Head of caudate nucleus (tissue), 42 donors: ENCODE measurements around the gene ZBTB16.
A peak's percentile ranks its signal among the peaks of the same experiment; 100 is the strongest.
"Not testable (repeated sequence)": the region's sequence is repeated elsewhere in the genome, so short reads cannot be mapped to it uniquely, and the experiment has no call there.

Experiments
- DNase-seq, 42 donors: peaks; one replicate each; pipeline versions ENCODE4 v3.0.0 to v3.0.0-alpha.2; 2020 to 2021; ENCODE audit warnings: mixed read lengths in 7 of 42
- intact Hi-C: fragments of 100-400 bp; cut with DNase I; formaldehyde crosslinking; loops from one replicate; pipeline ENCODE4 v1.15.0; 2022

The ZBTB16 gene

GRCh38 chr11:114040706-114041211, 18.8 kb upstream of the ZBTB16 start:
- intact Hi-C loops, result no loop called here
- DNase-seq, result no peak

- DNase-seq, result no peak
- intact Hi-C loops, result no loop called here
Observed at GRCh38 chr11:114042234-114042633, 17.3 kb upstream of the ZBTB16 start.

- no peak for DNase-seq
- intact Hi-C loops, result no loop called here
Observed at GRCh38 chr11:114044042-114044871, 15.3 kb upstream of the ZBTB16 start.

- intact Hi-C loops, result no loop called here
- no peak for DNase-seq
Observed at GRCh38 chr11:114047327-114047726, 12.2 kb upstream of the ZBTB16 start.

GRCh38 chr11:114049050-114049449, 10.5 kb upstream of the ZBTB16 start:
- DNase-seq, result no peak
- intact Hi-C loops, result no loop called here

- intact Hi-C loops, DNase-seq: not testable (repeated sequence)
Observed at GRCh38 chr11:114049766-114050165, 9.7 kb upstream of the ZBTB16 start.

GRCh38 chr11:114050258-114050927, 9.1 kb upstream of the ZBTB16 start:
- no peak for DNase-seq
- intact Hi-C loops, result no loop called here

GRCh38 chr11:114051558-114051957, 8.0 kb upstream of the ZBTB16 start:
- intact Hi-C loops, result no loop called here

GRCh38 chr11:114052160-114052559, 7.4 kb upstream of the ZBTB16 start:
- DNase-seq, result no peak

More at GRCh38 chr11:114051558-114051957, 8.0 kb upstream of the ZBTB16 start:
- no peak for DNase-seq

GRCh38 chr11:114053406-114053805, 6.1 kb upstream of the ZBTB16 start:
- DNase-seq, result no peak
- intact Hi-C loops, result no loop called here

More at GRCh38 chr11:114052160-114052559, 7.4 kb upstream of the ZBTB16 start:
- intact Hi-C loops, result no loop called here

GRCh38 chr11:114054806-114055205, 4.7 kb upstream of the ZBTB16 start:
- intact Hi-C loops, result loop anchor here (5.0 kb wide), 1 partner anchor 202 kb away; no protein-coding TSS in a partner anchor

GRCh38 chr11:114056409-114056808, 3.1 kb upstream of the ZBTB16 start:
- no peak for DNase-seq
- intact Hi-C loops, result loop anchor here (5.0 kb wide), 1 partner anchor 201 kb away; no protein-coding TSS in a partner anchor

More at GRCh38 chr11:114054806-114055205, 4.7 kb upstream of the ZBTB16 start:
- DNase-seq, result no peak

GRCh38 chr11:114057147-114057546, 2.4 kb upstream of the ZBTB16 start:
- no peak for DNase-seq
- intact Hi-C loops, result loop anchor here (5.0 kb wide), 1 partner anchor 200 kb away; no protein-coding TSS in a partner anchor

- intact Hi-C loops, result loop anchor here (2.0 to 5.0 kb wide), 2 partner anchors 21 to 200 kb away; no protein-coding TSS in a partner anchor
- no peak for DNase-seq
Observed at GRCh38 chr11:114057605-114058004, 1.9 kb upstream of the ZBTB16 start.

GRCh38 chr11:114058026-114058706, 1.3 kb upstream of the ZBTB16 start:
- no peak for DNase-seq
- intact Hi-C loops, result loop anchor here (2.0 to 5.0 kb wide), 2 partner anchors 21 to 199 kb away; no protein-coding TSS in a partner anchor

- DNase-seq, result peak in 13 of 42 donors; percentile 16 to 69 (median 33)
- intact Hi-C loops, result loop anchor here (1.0 to 5.0 kb wide), 3 partner anchors 22 to 198 kb away; no protein-coding TSS in a partner anchor
Observed at GRCh38 chr11:114058871-114059277, 637 bp upstream of the ZBTB16 start.

- intact Hi-C loops, result loop anchor here (1.0 to 5.0 kb wide), 3 partner anchors 23 to 197 kb away; no protein-coding TSS in a partner anchor
- peak in 9 of 42 donors; percentile 11 to 64 (median 25) for DNase-seq
Observed at GRCh38 chr11:114059984-114060391, 477 bp downstream of the ZBTB16 start.

GRCh38 chr11:114060392-114061047, 1.0 kb downstream of the ZBTB16 start:
- intact Hi-C loops, result no loop called here
- DNase-seq, result peak in 34 of 42 donors; percentile 18 to 73 (median 40)
